GM21447 (cell line): Measurements from ENCODE around the gene FKRP.

Source experiments
- ATAC-seq: cut with Tn5 transposase; IDR thresholded peaks from one replicate; pipeline ENCODE4 v1.9.1; 2021; ENCODE audit not compliant: unreplicated experiment

FKRP gene

DNA sequence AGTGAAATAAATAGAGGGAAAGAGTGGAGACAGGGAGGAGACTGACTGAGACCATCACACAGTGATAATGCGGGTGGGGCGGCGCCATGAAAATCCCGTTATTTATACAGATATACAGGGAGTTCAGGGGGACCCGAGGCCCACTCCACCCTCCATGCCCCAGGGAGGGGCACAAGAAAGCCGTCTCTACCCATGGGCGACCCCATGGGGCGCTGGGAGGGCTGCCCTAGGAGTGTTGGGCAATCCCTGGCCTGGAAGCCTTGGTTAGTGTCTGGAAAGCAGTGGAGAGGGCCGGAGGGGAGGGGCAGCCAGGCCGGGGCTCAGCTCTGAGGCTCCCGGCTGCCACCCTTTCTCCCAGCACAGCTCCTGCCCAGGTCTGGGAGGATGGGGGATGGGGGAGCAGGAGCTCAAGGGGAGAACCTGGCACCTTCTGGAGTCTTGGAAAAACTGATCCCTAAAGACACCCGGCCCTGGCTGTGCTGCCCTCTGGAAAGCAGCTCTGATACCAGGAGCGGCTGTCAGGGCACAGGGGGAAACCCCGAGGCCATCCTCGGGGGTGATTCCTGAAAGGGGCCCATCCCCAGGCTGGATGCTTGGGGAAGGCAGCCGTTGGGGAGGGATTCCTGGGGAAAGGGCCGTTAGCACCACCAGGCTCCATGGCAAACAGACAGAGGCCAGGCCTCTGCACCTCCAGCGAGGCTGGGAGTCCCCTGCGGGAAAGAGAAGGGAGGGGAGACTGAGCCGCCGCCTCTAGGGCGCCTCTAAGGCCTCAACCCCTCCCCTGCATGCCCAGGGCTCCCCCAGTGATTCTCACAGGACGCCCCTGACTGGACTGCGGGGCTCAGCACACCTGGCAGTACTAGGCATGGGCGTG lies 26.0 kb upstream of the FKRP start:
- no peak for ATAC-seq

GRCh38 chr19:46720503-46721239 lies 25.2 kb upstream of the FKRP start:
- no peak for ATAC-seq

DNA sequence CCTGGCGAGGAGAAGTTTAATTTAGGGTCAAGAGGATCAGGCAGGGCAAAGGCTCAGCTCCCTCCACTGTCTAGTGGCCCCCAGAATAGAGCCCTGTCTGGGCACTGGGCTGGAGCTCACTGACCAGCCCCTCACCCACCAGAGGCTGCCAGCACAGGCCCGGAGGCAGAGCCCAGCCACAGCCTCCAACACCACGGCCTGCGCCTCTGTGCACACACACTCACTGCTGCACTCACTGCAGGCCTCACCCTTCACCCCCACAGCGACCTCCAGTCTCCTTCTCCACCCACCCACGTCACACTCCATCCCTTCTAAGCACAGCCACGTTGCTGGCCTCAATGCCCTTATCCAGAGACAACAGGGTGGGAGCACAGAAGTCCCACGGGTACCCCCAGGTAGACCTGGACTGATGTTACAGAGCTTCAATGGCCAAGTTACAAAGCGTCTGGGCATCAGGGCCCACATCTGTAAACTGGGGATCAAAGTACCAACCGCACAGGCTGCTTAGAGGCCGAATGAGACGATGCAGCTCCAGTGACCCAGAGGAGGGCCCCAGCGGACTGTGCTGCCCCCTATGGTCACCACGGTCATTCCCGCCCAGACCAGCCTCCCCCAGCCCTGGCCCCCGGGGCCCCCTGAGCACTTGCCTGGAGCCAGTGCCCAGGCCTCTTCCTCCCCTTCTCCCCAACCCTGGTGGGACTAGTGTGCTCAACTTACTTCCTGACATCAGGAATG lies 24.4 kb upstream of the FKRP start:
- ATAC-seq = no peak

DNA sequence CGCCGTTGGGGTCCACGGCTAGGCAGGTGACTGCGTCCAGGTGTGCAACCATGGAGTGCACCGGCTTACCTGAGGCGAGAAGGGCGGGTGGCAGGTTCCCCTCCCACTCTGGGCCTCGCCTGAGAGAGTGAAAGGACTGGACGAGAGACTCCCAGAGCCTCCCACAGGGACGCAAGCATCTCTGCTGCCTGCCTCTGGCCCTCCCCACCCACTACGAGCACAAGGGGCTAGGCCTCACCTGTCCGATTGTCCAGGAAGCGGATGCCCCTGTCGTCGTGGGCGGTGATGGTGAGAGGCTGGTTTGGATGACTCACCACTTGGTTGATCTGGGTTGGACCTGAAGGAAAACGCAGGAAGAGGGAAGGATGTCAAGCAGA lies 23.9 kb upstream of the FKRP start:
- no peak for ATAC-seq

GRCh38 chr19:46722421-46723022 lies 23.3 kb upstream of the FKRP start:
- ATAC-seq = no peak

GRCh38 chr19:46723023-46723461 lies 22.8 kb upstream of the FKRP start:
- ATAC-seq = no peak

GRCh38 chr19:46723471-46723870 lies 22.4 kb upstream of the FKRP start:
- no peak for ATAC-seq

GRCh38 chr19:46724468-46724867 lies 21.4 kb upstream of the FKRP start:
- ATAC-seq = no peak

GRCh38 chr19:46725036-46725820 lies 20.6 kb upstream of the FKRP start:
- ATAC-seq = no peak

DNA sequence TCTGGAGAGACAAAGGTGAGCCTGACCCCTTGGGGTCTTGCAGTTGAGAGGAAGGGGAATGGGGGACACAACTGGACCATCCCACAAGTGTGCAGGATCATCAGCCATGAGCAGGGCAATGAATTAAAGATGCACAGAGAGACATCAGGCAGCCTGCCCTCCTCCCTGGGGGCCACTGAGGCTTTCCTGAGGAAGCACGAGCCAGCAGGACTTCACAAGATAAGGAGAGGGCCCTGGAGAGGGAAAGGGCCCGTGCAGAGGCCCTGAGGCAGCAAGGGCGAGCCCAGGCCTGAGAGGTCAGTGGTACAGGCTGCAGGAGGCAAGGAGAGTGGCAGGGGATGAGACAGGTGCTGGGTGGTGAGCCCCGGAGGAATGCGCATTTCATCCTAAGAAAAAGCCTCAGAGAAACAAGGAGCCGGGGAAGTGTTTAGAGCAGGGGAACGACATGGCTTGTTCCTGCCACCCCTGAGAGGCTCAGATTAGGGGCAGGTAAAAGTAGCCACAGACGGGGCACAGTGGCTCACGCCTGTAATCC lies 19.9 kb upstream of the FKRP start:
- no peak for ATAC-seq

DNA sequence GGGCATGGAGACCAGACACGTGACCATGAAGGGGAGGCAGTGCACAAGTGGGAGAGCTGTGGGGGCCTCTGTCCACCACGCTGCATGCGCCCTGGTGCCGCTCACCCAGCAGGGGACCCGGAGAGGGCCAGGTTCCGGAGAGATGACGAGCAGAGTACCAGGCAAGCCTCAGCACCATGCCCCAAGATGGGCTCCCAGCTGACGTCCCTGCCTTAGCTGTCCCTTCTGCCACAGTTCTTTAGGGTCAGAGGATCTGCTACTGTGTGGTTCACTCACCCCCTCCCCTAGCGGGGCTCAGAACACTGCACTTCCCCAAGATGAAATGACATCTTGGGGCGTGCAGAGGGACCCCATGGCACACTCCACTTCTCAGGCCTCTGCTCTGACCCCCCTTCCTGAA lies 19.3 kb upstream of the FKRP start:
- ATAC-seq = no peak

GRCh38 chr19:46726971-46727501 lies 18.8 kb upstream of the FKRP start:
- no peak for ATAC-seq

DNA sequence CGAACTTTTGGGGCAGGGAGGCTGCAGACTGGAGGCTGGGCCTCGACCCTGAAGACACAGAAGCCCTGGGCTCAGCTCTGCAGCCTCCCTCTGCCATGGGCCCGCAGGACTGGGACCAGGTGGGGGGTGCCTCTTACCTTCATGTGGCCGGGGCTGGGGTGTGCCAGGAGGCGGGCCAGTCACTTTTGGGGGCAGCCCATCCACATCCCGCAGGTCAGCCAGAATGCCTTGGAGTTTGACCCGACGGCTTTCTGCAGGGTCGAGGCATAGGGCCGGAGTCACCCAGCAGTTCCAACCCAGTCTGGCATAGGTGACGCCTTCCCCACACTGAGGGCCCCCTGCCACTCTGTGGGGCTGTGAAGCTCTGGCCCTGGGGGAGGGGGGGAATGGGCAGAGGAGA lies 18.1 kb upstream of the FKRP start:
- no peak for ATAC-seq

DNA sequence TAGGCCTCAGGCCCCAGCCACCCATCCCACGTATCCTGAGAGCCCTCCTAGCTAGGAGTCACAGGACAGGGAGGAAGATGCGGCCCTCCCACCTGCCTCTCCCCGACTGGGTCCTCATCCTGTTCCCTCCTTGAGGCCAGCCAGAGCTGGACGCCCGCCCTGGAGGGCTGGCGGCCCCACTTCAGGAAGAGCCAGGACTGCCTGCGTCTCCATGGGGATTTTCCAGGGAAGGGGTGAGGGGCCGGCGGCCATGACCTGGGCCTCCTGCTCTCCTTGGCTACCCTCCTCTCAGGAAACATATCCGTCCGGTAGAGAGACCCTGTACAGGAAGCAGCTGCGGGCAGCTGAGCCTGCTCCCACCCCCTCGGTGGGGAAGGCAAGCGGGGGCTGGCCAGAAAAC lies 17.6 kb upstream of the FKRP start:
- no peak for ATAC-seq

DNA sequence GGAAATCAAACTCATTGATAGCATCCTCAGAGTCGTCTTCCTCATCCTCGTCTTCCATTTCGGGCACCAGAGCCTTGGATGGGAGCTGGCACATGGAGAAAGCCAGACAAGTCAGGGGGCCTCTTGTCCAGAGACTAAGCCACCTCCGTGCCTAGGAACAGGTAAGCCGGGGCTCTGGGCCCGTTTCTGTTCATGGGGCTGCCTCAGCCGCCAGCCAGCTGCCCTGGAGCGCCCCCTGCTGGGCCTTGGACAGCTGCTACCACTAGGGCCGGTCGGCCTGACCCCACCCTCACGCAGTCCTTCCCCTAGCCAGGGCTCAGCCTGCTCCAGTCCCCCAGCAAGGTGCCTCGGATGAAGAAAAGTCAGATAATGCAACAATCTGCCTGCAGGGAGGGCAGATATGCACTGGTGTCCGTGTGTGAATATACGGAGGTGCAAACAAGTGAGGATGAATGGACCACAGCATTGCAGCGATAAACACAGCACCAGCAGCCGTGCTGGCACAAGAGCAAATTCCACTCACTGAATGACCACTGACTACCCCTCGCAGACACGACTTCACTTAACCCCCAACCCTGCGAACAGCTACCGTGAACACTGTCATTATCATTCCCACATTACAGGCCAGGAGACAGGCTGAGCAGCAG lies 17.0 kb upstream of the FKRP start:
- no peak for ATAC-seq

GRCh38 chr19:46729696-46730095 lies 16.2 kb upstream of the FKRP start:
- ATAC-seq = no peak

DNA sequence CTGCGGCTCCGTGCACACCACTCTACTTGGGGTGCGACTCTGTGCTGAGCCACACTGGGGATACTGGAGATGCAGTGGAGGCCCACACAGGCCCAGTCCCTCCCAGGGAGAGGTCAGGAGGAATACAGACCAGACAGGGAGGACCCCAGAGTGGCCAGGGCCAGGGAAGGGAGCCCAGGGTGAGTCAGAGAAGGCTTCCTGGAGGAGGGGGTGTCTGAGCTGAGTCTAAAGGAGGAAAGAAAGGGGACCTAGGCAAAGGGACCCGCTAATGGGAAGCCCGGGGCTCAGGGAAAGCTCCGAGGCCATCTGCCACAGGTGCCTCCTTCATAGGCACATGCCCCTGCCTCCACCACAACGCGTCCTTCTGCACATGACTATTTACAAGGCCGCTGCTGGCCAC lies 15.7 kb upstream of the FKRP start:
- ATAC-seq = no peak

DNA sequence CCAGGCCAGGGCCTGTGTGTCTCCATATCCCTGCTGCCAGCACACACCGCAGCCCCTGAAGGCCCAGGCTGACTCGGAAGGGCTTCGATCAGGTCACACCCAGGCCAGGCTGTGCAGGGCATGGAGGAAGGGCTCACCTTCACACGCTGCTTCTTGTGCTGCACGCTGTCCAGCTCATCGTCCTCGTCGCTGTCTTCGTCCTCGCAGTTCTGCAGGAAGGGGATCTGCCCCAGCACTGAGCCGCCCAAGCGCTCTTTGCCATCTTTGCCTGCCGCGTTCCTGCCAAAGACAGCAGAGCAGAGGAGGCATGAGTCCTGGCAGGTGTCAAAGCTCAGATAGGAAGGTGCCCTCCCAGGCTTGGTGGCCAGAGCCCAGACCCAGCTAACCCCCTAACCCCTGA lies 15.3 kb upstream of the FKRP start:
- no peak for ATAC-seq

DNA sequence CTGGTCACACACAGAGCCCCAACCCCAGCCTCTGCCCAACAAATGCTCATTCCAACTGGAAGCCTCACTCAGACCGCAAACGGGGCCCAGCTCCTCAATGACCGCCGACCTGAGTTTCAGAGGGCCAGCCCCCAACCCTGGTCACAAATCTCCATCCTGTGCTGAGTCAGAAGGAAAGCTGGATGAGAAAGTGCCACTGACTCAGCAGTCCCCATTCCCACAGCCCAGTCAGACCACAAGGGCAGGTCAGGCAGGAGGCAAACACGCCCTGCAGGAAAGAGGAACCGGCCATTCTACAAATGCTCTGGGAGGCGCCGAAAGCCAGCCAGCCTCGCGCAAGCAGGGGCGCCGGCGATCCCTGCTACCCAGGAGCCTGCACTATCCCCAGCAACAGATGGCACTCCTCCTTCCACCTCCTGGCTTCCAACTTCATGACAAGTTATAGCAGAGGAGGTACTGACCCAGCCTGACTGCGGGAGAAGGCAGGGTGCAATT lies 14.8 kb upstream of the FKRP start:
- no peak for ATAC-seq
